ENCODE measurements around the gene CEND1. TPM values are rescaled to one million over a fixed set of nuclear protein-coding genes. Genes with fewer than 3 reads are reported as not detected.

CEND1 gene
- total RNA-seq, 1 donor from 2014 or later = 0.65 TPM

DNA sequence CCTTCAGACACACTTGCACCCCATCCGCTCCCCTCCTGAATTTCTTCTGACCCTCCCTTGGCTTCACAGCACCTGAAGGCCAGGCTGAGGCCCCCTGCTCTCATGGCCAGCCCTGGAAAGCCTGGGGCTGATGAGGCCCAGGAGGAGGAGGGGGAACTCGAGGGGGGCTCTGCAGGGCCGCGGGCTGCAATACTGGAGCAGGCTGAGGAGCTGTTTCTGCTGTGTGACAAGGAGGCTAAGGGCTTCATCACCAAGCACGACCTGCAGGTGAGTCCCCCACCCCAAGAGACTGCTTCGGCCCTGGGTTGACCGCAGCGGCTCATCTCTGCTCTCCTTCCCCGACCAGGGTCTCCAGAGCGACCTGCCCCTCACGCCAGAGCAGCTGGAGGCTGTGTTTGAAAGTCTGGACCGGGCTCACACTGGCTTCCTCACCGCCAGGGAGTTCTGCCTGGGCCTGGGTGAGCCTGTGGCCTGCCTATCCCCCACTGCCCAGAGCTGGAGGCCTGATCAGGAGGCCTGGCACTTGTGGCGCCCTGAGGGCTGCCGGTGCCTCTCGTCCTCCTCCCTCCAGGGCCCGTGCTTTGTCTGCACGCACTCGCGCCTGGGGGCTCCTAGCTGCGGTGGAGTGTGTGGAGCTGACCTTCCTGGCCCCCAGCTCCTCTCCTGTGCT is 38.8 kb upstream of the CEND1 start:
- intact Hi-C loops (cut with DNase I) = no loop called here
- no peak for DNase-seq (ENCODE audit: low spot score)

DNA sequence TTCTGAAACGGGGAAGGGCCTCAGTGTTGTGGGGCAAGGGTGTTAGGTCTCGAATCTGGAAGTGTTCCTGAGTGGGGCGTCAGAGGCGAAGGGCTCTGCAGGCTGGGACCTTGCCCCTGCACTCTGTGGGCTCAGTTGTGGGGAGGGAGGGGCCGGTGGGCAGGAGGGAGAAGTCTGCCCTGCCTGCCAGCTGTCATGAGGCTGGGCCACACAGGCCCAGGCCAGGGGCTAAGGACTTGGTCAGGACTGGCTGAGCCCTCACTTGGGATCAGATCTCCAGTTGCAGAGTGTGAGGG is 38.0 kb upstream of the CEND1 start, which contains the start of gene CRACR2B:
Gene CRACR2B (plus strand): TSS at position 23 of the 296 bp plus-strand sequence. CDS start 689 bp downstream, outside the sequence.
- DNase-seq (ENCODE audit: low spot score) = no peak
- intact Hi-C loops (cut with DNase I) = no loop called here

DNA sequence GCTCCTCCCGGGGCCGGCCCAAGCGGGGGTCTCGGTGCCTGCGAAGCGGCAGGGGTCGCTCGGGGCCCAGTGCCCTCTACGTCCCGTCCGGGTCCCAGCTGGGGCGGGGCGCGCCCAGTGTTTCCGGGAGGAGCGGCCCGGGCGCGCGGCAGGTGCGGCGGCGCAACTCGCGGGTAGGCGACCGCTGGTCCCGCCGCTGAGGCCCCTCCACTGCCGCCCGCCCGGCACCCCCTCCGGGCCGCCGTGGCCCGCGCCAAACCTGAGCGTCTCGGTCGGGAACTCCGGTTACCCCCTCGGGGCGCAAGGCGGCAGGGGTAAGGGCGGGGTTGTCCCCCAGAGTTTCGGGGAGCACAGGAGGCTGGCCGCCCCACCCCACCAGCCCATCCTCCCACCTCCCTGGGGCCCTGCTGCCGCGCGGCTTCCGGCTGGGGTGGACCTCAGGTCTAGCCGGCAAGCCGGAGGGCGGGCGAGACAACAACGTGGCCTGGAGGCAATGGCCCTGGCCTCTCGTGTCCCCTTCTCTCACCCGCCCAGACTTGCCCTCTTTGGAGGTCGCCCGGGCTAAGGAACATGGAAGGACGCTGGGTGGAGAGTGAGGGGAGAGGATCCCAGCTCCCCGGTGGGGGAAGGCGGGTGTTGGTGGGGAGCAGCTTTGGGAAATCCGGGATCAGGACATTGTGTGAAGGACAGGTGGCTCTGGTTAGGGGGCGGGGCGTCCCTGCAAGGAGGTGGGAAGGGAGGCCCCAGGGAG is 37.4 kb upstream of the CEND1 start:
- no peak for DNase-seq (ENCODE audit: low spot score)
- intact Hi-C loops (cut with DNase I) = no loop called here

GRCh38 chr11:826836-827145 is 36.9 kb upstream of the CEND1 start:
- DNase-seq (ENCODE audit: low spot score) = no peak
- intact Hi-C loops (cut with DNase I) = no loop called here

DNA sequence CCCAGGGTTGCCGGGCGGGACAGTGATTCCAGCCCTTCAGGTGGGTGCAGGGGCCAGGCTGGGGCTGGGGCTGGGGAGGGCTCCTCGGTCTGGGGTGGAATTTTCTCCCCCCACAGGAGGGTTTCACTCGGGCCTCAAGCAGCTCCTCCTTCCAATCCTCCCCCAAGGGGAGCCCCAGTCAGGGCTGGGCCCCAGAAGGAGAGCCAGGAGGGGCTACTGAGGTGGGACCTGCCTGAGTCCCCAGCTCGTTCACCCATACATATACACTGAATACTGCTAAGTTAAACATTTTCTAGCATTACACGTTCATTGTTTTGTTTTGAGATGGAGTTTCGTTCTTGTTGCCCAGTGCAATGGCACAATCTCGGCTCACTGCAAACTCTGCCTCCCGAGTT is 36.3 kb upstream of the CEND1 start:
- DNase-seq (ENCODE audit: low spot score) = no peak
- intact Hi-C loops (cut with DNase I) = no loop called here

- DNase-seq (ENCODE audit: low spot score) = no peak
- intact Hi-C loops (cut with DNase I) = no loop called here
These were observed 35.7 kb upstream of the CEND1 start for GRCh38 chr11:825366-826226.

DNA sequence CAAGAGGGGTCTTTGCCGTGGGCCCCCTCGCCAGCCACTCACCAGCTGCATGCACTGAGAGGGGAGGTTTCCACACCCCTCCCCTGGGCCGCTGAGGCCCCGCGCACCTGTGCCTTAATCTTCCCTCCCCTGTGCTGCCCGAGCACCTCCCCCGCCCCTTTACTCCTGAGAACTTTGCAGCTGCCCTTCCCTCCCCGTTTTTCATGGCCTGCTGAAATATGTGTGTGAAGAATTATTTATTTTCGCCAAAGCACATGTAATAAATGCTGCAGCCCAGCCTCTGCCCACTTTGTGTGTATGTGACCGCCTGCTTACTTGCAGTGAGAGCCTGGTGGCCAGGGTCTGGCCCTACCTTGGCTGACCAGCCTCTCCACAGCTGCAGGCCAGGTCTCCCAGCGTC is 35.1 kb upstream of the CEND1 start:
- intact Hi-C loops (cut with DNase I) = no loop called here

DNA sequence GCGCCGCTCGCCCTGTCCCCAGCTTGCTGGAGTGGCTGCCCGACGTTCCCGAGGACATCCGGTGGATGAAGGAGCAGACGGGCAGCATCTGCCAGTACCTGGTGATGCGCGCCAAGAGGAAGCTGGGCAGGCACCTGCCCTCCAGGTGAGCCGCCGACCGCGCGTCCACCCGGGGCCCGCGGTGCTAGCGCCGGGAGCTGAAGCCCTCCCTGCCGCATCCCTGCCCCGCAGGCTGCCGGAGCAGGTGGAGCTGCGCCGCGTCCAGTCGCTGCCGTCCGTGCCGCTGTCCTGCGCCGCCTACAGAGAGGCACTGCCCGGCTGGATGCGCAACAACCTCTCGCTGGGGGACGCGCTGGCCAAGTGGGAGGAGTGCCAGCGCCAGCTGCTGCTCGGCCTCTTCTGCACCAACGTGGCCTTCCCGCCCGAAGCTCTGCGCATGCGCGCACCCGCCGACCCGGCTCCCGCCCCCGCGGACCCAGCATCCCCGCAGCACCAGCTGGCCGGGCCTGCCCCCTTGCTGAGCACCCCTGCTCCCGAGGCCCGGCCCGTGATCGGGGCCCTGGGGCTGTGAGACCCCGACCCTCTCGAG is 34.5 kb upstream of the CEND1 start:
- intact Hi-C loops (cut with DNase I) = no loop called here
- no peak for DNase-seq (ENCODE audit: low spot score)

More for the DNA sequence above, 35.1 kb upstream of the CEND1 start:
- no peak for DNase-seq (ENCODE audit: low spot score)

DNA sequence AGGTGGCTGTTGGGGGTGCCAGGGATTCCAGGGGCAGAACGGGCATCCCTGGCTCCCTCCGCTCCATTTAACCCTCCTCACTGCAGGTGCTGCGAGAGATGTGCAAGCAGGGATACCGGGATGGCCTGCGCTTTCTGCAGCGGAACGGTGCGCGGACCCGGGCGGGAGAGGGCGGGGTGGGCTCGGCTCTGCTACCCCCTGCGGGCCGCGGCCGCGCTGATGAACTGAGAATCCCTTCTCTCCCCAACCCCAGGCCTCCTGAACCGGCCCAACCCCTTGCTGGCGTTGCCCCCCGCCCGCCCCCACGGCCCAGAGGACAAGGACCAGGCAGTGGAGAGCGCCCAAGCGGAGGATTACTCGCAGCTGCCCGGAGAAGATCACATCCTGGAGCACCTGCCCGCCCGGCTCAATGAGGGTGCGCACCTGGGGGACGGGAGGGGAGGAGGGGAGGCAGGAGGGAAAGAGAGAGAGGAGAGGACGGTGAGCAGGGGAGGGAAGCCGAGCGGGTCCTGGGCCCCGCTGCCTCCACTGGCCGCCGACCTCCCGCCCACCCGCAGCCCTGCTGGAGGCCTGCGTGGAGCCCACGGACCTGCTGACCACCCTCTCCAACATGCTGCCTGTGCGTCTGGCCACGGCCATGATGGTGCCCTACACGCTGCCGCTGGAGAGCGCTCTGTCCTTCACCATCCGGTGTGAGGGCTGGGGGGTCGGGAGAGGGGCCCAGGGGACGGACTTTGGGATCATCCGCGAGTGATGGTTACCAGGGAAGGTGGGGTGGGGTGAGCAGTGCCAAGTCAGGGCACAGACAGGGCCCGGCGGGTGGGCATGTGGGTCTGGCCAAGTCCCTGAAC is 33.8 kb upstream of the CEND1 start:
- DNase-seq (ENCODE audit: low spot score) = no peak
- intact Hi-C loops (cut with DNase I) = no loop called here

DNA sequence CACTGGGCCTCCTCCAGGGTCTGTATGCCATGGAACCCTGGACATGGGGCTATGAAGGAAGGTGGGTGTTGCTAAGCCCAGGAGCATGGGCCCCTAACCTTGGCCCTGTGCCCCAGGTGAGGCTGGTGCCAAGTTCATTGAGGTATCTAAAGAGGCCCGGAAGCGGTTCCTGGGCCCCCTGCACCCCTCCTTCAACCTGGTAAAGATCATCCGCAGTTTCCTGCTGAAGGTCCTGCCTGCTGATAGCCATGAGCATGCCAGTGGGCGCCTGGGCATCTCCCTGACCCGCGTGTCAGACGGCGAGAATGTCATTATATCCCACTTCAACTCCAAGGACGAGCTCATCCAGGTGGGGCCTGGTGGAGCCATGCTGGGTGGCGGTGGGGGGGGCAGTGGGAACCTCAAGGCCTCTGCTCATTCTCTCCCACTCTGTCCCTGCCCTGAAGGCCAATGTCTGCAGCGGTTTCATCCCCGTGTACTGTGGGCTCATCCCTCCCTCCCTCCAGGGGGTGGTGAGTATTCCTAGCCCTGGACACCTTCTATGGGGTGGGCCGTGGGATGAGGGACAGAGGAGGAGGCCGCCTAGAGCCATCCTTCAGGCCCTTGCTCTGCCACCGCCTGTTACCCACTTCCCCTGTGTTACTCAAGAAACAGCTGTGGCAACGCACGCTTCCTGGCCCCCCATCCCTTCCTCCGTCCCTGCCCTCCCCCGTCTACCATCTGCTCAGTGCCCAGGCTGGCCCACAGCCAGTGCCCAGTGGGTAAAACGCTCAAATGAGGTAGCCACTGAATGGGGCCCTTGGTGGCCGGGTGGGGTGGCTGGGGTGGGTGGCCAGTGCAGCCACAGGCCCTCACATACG is 31.9 kb upstream of the CEND1 start:
- peak; percentile 84 for DNase-seq (ENCODE audit: low spot score)
- intact Hi-C loops (cut with DNase I) = no loop called here

- intact Hi-C loops (cut with DNase I) = no loop called here
- peak; percentile 94 for DNase-seq (ENCODE audit: low spot score)
These were observed 31.0 kb upstream of the CEND1 start for GRCh38 chr11:820655-821511.

- intact Hi-C loops (cut with DNase I) = no loop called here
- DNase-seq (ENCODE audit: low spot score) = peak; percentile 95
These were observed 30.2 kb upstream of the CEND1 start for GRCh38 chr11:819943-820649.

DNA sequence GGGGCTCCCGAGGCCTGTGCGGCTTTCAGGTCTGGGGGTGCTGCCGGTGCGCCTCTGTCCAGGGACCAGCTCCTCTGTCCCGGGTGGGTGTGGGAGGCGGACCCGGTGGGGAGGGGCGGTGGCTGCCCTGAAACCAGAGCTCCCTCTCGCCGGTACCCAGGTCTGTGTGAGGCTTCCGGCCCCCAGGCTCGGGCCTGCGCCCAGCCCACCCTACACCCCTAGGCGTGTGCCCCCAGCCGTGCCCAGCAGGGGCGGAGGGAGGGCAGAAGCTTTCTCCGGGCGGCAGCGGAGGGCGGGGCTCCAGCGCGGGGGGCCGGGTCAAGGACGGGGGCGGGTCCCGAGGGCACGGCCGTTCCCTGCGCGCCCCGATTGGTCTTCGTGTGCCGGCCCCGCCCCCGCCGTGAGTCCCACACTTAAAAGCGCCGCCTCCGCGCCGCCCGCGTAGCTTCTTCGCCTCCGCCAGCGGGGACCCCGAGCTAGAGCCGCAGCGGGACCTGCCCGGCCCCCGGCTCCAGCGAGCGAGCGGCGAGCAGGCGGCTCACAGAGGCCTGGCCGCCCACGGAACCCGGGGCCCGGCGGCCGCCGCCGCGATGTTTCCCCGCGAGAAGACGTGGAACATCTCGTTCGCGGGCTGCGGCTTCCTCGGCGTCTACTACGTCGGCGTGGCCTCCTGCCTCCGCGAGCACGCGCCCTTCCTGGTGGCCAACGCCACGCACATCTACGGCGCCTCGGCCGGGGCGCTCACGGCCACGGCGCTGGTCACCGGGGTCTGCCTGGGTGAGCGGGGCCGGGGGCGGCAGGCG is 29.4 kb upstream of the CEND1 start:
- DNase-seq (ENCODE audit: low spot score) = peak; percentile 97
- intact Hi-C loops (cut with DNase I) = no loop called here

DNA sequence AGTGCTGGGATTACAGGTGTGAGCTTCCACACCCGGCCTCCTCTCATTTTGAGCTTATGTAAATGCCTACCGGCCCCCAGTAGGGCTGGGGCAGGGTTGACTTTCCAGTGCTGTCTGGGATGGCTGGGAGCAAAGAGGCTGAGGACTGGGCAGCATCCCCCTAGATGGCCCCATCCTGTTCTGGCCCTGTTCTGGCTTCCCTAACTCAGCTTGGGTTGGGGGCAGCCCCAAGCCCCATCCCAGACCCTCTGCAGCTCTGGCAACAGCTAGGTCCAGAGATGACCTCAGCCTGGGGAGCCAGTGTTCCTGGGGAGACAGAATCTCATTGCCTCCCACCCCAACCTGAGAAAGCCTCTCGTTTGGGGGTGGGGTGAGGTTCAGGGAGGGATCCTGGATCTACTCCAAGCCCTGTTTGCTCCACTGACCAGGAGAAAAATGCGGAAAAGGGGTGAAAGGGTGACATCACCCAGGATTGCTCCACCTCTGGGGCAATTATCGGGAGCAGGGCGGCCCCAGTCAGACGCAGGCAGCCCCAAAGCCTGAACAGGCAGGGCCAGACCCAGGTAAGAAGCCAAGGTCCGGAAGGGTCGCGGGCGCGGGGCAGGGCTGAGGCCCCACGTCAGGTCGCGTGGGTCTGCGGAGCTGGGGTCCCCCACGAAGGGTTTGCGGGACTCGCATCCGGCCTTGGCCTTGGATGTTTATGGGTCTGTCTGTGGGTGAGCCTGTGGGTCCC is 28.7 kb upstream of the CEND1 start, which contains the start of gene PNPLA2:
Gene PNPLA2 (plus strand): TSS at position 519 of the 733 bp plus-strand sequence. CDS start 805 bp downstream, outside the sequence.
- DNase-seq (ENCODE audit: low spot score) = peak; percentile 80
- intact Hi-C loops (cut with DNase I) = no loop called here

GRCh38 chr11:816433-816779 is 26.5 kb upstream of the CEND1 start:
- intact Hi-C loops (cut with DNase I) = no loop called here
- no peak for DNase-seq (ENCODE audit: low spot score)
